GM18505 (cell line): ENCODE measurements around the gene GPR162.
"Not testable (repeated sequence)": the region's sequence is repeated elsewhere in the genome, so short reads cannot be mapped to it uniquely, and the experiment has no call there.

ENCODE experiments used
- ATAC-seq: cut with Tn5 transposase; IDR thresholded peaks from one replicate; pipeline ENCODE4 v1.9.1; 2021; ENCODE audit not compliant: unreplicated experiment
- POLR2A ChIP-seq: IDR thresholded peaks from 4 replicates; pipeline ENCODE4 v1.6.1; 2011; ENCODE audit warnings: borderline replicate concordance; ENCODE audit not compliant: insufficient read depth, insufficient read length; ENCODE audit errors: extremely low read depth

Gene GPR162

DNA sequence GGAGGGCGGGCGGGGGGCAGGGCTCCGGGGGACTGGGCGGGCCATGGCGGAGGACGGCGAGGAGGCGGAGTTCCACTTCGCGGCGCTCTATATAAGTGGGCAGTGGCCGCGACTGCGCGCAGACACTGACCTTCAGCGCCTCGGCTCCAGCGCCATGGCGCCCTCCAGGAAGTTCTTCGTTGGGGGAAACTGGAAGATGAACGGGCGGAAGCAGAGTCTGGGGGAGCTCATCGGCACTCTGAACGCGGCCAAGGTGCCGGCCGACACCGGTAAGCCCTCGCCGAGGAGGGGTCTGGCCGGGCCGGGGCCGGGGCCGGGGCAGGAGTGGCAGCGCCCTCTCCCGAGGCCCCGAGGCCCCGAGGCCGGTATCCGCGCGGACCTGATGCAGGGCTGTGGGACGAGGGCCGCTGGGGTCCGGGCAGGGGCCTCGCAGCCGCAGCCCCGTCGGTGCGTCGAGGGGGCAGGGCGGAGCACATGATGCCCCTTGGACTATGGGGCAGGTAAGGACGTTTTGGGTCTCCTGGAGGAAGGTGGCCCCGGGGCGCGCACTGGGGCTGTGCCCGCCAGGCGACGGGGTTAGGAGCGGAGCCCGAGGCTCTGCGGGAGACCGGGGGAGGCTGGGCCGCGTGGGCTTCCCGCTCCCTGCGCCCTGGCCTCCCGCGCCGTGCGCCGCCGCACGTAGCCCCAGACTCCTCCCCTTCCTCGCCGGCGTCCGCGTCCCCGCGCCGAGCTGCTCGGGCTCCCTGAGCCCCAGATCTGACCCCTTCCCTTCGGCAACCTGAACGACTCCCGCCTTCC lies 46.0 kb downstream of the GPR162 start, which contains the start of gene TPI1:
Gene TPI1, plus strand, starts transcription at position 119 of the 798 bp plus-strand sequence. Its CDS starts 36 bp downstream, at position 155.
- peak; percentile 98 for TF ChIP-seq POLR2A
- peak; percentile 55 for ATAC-seq

DNA sequence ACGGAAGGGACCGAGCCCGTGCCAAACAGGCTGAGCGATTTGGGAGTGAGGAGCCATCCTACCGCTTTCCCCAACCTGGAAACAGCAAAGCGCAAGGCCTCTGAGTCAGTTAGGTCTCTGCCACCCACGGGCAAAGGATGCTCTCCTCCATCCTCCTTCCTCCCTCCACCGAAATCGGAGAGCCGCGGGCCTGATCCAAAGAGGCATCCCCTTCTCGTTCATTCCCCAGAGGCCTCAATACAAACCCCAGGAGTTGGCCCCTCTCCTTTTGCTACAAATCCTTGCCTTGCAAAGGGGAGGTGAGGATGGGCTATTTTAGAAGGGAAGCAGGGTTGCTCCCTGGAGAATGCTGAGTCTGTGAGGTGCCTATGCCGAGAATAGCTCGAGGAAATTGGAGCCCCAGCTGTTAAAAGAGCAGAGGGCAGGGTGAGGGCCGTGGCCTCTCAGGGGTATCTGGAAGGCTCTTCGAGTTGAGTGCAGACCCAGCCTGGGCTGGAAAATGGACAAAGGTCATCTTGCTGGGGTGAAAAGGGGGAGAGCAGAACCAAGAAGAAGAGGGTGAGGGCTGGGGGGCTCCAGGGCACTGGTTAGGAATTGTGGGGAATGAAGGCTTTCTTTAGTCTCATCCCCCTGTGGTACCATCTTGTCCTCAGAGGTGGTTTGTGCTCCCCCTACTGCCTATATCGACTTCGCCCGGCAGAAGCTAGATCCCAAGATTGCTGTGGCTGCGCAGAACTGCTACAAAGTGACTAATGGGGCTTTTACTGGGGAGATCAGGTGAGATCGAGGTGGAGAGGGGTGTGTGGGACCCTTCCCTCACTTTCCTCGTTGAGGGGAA lies 46.8 kb downstream of the GPR162 start:
- no peak for TF ChIP-seq POLR2A
- no peak for ATAC-seq

DNA sequence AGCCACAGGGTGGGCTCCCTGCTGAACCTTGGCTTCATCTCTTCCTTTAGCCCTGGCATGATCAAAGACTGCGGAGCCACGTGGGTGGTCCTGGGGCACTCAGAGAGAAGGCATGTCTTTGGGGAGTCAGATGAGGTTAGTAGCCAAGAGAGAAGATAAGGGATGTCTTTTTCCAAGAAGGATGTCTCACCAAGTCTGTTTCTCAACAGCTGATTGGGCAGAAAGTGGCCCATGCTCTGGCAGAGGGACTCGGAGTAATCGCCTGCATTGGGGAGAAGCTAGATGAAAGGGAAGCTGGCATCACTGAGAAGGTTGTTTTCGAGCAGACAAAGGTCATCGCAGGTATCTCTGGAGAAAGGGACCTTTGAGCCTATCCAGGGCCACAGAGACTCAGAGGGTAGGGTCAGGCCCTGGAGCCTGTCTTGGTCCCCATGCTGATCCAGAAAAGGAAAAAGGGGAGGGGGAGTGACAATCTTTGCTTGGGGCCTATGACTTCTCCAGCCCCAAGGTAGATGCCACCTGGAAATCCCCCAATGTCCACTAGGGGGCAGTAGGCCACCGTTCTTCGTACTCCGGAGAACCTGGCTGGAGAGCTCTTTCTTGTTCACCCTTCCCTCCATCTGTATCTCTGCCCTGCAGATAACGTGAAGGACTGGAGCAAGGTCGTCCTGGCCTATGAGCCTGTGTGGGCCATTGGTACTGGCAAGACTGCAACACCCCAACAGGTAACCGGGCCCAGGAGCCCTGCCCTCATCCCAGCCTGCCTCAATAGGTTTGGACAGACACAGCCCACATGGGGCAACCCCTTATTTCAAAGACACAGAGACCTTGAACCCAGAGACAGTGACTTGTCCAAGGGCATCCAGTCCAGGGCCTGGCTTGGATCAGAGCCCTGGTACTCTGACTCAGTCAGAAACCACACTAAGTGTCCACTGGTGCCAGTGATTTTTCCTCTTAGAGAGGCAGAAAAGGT lies 47.7 kb downstream of the GPR162 start:
- TF ChIP-seq POLR2A: no peak
- ATAC-seq: no peak

DNA sequence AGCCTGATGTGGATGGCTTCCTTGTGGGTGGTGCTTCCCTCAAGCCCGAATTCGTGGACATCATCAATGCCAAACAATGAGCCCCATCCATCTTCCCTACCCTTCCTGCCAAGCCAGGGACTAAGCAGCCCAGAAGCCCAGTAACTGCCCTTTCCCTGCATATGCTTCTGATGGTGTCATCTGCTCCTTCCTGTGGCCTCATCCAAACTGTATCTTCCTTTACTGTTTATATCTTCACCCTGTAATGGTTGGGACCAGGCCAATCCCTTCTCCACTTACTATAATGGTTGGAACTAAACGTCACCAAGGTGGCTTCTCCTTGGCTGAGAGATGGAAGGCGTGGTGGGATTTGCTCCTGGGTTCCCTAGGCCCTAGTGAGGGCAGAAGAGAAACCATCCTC lies 48.7 kb downstream of the GPR162 start:
- ATAC-seq: not testable (repeated sequence)

DNA sequence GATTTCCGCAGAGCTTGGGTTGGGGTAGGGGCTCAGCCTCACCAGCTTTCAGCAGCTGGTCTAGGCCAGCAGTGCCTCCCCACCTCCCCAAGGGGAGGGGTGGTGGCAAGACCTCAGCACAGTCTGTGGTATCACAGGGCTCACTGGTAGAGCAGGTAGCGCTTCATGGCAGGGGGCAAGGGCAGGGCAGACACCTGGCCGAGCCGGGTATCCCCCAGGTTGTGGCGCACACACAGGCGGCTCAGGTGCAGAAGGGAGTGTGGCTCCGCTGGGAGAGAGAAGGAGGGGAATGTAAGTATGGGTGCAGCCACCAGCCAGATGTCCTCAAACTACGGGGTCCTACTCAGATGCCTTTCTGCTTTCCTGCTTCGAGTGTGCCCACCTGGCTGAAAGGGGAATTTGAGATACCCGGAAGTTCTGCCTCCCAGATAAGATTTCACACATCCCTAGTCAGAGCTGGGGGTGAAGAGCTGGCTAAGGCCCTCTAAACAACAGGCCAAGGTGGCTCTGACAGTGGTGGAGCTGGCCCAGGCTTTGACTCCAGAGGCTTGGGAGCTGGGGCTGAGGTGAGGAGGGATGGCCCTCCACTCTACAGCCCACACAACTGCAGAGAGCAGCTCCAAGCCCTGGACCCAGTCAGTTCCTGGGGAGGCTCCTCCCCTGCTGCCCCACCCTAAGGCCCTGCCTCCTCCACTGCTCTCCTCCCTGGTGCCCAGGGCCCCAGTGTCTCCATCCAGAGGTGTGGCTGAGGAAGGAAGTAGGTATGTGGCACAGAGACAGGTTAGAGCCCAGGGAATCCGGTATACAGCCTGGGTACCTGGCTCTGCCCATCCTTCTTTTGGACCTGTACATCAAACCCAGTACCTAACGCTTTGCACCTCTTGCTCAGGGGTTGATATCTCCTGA lies 49.7 kb downstream of the GPR162 start:
- TF ChIP-seq POLR2A: no peak
- ATAC-seq: no peak

DNA sequence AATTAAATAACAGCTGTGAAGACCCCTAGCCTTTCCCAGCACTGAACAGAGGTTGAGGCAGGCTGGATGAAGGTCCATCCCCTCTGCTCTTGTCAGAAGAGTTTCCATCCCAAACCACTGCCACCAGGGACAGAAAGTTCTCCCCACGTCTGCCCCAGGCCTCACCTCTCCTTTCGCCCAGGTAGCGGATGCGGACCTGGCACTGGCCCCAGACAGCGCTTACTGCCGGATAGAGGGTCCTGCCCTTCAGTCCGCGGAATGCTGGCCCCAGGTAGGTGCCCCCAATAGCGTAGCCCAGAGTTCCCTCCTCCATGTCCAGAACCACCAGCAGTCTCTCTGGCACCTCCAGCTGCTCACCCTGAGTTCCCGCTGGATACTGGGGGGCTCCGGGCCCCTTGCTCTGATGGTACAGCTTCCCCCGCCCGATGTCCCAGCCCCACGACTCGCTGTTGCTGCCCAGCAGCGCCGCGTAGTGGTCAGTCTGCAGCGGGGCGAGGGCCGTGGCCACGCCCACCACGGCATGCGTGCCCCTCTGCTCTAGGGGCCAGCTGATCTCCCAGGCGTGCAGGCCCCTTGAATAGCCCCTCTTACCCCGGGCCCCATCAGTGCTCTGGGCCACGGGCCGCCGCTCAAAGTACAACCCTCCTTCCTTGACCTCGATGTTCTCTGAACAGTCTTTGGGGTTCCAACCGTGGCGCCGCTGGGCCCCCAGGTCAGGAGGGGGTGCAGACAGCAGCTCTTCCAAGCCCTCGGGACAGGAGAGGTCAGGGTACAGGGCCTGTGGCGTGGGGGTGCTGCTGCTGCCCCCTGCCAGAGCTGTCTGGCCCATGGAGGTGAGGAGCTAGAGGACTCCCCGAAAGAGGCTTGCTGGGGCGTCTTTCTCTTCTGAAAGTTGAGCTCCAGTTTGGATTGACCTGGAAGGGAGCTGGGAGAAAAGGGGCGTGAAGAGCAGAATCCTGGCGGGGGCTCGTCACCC lies 50.7 kb downstream of the GPR162 start:
- ATAC-seq: no peak
- TF ChIP-seq POLR2A: peak; percentile 55

DNA sequence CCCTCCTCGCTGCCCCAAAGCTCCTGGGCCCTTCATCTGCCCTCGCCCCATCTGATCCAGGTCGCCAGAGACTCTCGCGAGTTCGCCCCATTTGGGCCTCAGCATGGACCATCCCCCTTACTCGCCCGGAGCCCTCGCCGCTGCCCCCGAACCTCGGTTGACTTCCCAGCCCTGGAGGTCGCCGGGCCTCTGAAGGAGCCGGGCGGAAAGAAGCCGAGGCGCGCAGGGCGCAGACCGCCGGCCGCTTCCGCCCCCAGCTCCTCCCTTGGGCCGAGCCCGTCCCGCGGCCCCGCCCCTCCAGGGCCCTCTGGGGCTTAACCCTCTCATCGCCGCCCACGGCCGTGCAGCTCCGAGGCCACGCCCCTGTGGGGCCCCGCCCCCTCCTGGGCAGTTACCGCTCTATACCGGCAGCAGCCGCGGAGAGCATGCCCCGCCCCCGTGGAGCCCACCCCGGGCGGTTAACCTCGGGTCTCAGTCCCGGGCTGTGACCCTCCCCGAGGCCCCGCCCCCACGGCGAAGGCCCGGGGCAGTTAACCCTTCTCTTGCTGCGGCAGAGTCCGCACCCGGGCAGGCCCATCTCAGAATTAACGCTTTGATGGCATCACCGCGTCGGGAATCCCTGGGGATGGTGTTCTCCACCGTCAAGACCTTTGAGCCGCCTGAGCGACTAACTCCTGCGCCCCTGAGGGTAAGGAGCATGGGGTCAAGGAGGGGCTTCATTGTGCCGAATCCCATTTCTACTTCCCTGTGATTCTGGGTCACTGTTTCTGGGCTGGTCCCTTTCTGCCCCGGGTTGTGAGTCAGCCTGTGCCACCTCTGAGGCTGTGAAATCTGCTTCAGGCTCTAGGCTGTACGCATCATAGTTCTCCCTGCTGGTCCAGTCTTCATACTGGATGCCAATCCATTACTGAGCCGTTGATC lies 51.7 kb downstream of the GPR162 start, which contains the start of gene SPSB2:
Gene SPSB2, minus strand, starts transcription at position 210 of the 921 bp plus-strand sequence. CDS start 402 bp downstream, outside the sequence.
- ATAC-seq: peak; percentile 67
- peak; percentile 72 for TF ChIP-seq POLR2A

DNA sequence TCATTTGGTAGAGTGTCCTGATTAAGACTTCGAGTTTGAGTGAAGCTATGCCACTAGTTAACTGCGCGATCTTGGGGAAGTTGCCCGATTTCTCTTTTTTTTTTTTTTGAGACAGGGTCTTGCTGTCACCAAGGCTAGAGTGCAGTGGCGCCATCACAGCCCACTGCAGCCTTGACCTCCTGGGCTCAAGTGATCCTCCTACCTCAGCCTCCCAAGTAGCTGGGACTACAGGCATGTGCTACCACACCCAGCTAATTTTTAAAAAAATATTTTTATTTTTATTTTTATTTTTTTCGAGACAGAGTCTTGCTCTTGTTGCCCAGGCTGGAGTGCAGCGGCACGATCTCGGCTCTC lies 52.4 kb downstream of the GPR162 start:
- not testable (repeated sequence) for ATAC-seq
